HG02571 (cell line): ENCODE data around the gene IGFALS.

Experiments
- ATAC-seq: cut with Tn5 transposase; IDR thresholded peaks from one replicate; pipeline ENCODE4 v1.9.1; 2021; ENCODE audit warnings: mild to moderate bottlenecking, moderate library complexity; ENCODE audit not compliant: unreplicated experiment

The IGFALS gene

DNA sequence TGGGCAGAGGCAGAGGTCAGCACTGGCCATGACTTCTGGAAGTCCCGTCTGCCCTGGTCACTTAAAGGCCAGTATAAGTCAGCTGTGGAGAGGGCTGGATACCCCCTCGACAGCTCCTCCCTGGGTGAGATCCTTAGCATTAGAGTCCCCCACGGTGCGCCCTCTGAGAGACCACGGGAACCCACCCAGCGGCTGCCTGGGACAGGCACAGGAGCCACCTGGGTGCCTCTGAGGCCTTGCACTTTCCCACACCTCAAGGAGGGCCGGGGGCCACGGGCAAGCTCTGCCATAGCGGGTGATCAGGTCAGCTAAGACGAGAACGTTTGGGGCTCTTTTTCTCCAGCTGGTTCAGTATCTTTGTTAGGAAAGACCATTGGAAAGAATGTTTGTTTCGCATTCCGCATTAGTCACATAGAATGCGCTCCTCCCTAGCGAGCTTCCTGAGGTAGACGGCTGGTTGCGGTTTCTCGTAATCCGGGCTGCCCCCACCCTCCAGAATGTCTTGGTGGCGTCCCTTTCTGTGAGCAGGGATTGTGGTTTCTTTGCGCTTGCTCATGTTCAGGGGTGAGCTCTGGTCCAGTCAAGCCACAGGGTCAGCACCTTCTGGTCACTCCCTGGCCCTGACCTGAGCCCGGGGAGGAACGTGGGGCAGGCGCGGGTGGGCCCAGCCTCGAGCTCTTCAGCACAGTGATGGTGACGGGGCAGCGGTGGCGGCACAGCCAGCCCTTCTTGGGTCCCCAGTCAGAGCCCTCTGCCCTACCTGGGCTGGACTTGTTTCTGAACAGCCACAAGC, 47.4 kb downstream of the IGFALS start:
- no peak for ATAC-seq

GRCh38 chr16:1745181-1745899, 48.2 kb downstream of the IGFALS start:
- ATAC-seq: no peak

DNA sequence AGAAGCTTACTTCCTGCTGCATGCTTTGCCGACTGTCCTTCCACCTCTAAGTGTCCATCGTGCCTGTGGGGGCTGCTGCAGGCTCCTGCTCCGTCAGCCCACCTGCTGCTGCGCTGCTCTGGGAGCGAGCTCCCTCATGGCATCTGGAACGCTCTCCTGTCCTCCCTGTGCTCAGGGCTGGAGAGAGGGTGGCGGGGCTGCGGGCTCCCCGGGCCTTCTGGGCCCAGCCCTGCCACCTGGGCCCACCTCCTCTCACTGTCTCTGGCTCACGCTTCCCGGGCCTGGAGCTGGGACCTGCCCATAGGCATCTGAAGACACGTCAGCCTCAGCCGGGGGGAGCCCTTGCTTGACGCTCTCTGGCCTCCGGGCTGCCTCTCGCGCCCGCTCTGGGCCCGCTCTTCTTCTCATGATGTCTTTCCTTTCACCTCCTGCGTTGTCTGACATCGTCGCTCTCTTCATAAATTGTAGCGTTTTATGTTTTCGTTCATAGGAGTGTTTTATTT, 49.1 kb downstream of the IGFALS start:
- ATAC-seq: no peak

DNA sequence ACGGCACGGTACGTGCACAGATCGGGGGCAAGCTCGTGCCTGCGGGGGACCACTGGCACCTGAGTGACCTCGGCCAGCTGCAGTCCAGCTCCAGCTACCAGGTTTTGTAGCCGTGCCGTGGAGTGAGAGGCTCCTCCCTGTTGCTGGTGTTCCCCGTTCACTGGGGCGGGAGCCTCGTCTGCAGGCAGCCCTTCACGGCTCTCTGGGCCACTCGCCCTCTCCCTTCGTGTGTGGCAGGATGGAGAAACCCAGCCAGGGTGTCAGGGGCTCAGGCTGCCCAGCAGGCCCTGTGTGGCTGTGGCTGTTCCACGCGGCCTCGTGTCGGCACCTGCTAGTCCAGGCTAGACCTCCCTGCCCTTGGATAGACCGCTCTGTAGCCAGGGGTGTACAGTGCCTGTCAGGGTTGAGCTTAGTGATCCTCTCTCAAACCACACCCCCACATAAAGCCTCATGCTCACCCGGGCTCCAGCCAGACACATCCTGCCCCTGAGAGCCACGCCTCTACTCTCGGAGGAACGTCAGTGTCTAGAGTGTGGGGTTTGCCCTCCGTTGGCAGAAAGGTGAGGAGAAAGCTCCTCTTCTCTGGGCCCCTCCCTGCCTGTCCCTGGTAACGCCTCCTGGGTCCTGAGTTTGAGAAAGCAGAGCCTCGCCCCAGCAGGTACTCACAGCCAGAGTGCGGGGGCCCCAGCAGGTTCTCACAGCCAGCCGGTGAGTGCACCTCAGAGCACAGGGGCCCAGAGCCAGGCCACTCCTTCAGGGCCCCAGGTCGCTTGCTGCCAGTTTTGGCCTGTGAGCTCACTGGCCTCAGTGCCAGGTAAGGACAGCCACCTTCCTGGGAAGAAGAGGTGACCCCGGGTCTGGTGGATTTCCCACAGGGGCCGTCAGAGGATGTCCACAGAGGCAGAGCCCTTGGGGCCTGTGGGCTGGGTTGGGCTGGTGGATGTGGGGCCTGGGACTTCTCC, 49.8 kb downstream of the IGFALS start:
- ATAC-seq: no peak

DNA sequence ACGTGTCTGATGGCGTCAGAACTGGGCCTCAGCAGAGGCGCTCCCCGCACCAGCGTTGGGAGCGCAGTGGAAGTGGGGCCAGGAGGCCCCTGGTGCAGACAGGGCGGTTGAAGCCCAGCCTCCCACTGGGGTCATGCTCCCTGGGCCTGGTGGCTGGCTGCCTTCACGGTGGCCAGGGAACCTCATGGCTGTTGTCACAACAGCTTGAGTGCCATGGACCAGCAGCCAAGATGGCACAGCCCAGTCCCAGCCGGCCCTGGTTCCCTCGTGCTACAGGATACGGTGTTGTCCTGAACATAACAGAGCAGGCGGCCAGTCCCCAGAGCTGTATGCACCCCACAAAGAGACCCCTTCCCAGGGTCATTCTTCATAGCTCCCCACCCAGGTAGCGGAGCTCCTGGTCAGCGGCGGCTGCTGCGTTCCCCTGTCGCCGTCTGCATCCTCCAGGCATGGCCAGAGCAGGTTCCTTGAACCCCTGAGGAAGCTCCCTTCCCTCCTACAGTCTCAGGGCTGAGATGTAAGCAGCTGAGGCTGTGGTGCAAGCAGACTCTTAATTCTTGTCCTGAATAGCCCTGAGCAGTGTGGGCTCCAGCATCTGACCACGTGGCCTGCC, 51.8 kb downstream of the IGFALS start:
- ATAC-seq: no peak

- ATAC-seq: no peak
These were observed 52.6 kb downstream of the IGFALS start for GRCh38 chr16:1740781-1741490.
